ENCODE data around the gene CXCL6.

Gene CXCL6

GRCh38 chr4:73836373-73837279 is at the start of gene CXCL6:
CXCL6 (plus strand) TSS chr4:73836678; CDS start chr4:73836751, 73 bp downstream.
- H3K9me3 Mint-ChIP-seq: peaks cover 3% of the 10 kb centered on the region
- peaks cover 3% of the 10 kb centered on the region for H3K4me1 Mint-ChIP-seq (ENCODE audit: low read depth)
- peaks cover 30% of the 10 kb centered on the region for H3K27me3 Mint-ChIP-seq
- no peak within 1 kb of the TSS for H3K27ac Mint-ChIP-seq
- H3K4me3 Mint-ChIP-seq: peak within 1 kb of the TSS; percentile 25
- H3K36me3 Mint-ChIP-seq (ENCODE audit: low read depth): no peaks in the 10 kb centered on the region

- Mint-ChIP-seq H3K4me3 (no peak overlapping the region), H3K9me3 (peaks cover 5% of the 10 kb centered on the region), H3K4me1 (ENCODE audit: low read depth) (no peaks in the 10 kb centered on the region), H3K27me3 (peaks cover 3% of the 10 kb centered on the region), H3K36me3 (ENCODE audit: low read depth) (no peaks in the 10 kb centered on the region), H3K27ac (no peak overlapping the region)
These were observed 48.1 kb upstream of the CXCL6 start for GRCh38 chr4:73788411-73788810.

GRCh38 chr4:73798842-73799241 is 37.6 kb upstream of the CXCL6 start:
- no peaks in the 10 kb centered on the region for H3K4me1 Mint-ChIP-seq (ENCODE audit: low read depth)
- H3K4me3 Mint-ChIP-seq: no peak overlapping the region
- H3K36me3 Mint-ChIP-seq (ENCODE audit: low read depth): no peaks in the 10 kb centered on the region
- H3K27me3 Mint-ChIP-seq: no peaks in the 10 kb centered on the region
- H3K27ac Mint-ChIP-seq: no peak overlapping the region
- H3K9me3 Mint-ChIP-seq: peaks cover 11% of the 10 kb centered on the region

- Mint-ChIP-seq H3K27me3 (no peaks in the 10 kb centered on the region), H3K4me1 (ENCODE audit: low read depth) (no peaks in the 10 kb centered on the region), H3K9me3 (peaks cover 8% of the 10 kb centered on the region), H3K4me3 (no peak overlapping the region), H3K36me3 (ENCODE audit: low read depth) (no peaks in the 10 kb centered on the region), H3K27ac (no peak overlapping the region)
These were observed 36.3 kb upstream of the CXCL6 start for GRCh38 chr4:73800206-73800605.

GRCh38 chr4:73801692-73802091 is 34.8 kb upstream of the CXCL6 start:
- H3K27me3 Mint-ChIP-seq: no peaks in the 10 kb centered on the region
- H3K4me3 Mint-ChIP-seq: no peak overlapping the region
- no peaks in the 10 kb centered on the region for H3K9me3 Mint-ChIP-seq
- H3K36me3 Mint-ChIP-seq (ENCODE audit: low read depth): no peaks in the 10 kb centered on the region
- no peak overlapping the region for H3K27ac Mint-ChIP-seq
- H3K4me1 Mint-ChIP-seq (ENCODE audit: low read depth): no peaks in the 10 kb centered on the region

DNA sequence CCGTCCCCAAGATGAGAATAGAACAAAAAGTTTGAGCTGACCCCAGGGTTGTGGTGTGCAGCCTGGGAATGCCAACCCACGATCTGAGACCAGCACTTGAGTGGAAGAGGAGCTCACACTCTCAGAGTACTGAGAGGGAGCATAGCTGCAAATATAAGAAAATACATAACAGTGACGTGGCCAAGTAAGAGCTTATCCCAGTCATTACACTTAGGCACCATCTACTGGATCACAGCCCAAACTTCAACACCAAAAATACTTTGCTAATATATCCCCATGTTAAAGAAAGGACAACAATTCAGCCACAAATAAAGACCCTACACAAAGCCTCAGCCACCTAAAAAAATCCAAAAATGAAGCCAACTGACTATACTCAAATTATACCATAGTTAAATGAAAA is 33.3 kb upstream of the CXCL6 start:
- Mint-ChIP-seq H3K36me3 (ENCODE audit: low read depth) (no peaks in the 10 kb centered on the region), H3K27ac (no peak overlapping the region), H3K4me3 (no peak overlapping the region), H3K9me3 (no peaks in the 10 kb centered on the region), H3K27me3 (no peaks in the 10 kb centered on the region), H3K4me1 (ENCODE audit: low read depth) (no peaks in the 10 kb centered on the region)

DNA sequence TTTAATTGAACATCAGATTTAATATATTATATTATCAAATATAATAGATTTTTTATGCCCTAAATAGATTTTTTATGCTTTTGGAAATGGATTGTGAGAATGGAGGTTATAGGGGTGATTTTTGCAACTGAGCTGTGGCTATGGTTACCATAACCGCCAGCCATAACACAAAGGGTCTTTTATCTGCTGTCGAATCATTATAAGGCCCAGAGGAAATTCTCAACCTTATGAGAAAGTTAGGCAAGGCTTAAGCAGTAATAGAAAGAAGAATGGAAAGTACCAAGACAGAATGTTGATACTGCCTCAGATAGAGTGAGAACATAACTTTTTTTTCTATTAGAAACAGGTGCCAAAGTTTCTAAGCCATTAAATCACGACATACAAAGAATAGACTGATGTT is 26.3 kb upstream of the CXCL6 start:
- no peaks in the 10 kb centered on the region for H3K36me3 Mint-ChIP-seq (ENCODE audit: low read depth)
- H3K4me1 Mint-ChIP-seq (ENCODE audit: low read depth): no peaks in the 10 kb centered on the region
- H3K27me3 Mint-ChIP-seq: no peaks in the 10 kb centered on the region
- H3K4me3 Mint-ChIP-seq: no peak overlapping the region
- no peak overlapping the region for H3K27ac Mint-ChIP-seq
- H3K9me3 Mint-ChIP-seq: no peaks in the 10 kb centered on the region

DNA sequence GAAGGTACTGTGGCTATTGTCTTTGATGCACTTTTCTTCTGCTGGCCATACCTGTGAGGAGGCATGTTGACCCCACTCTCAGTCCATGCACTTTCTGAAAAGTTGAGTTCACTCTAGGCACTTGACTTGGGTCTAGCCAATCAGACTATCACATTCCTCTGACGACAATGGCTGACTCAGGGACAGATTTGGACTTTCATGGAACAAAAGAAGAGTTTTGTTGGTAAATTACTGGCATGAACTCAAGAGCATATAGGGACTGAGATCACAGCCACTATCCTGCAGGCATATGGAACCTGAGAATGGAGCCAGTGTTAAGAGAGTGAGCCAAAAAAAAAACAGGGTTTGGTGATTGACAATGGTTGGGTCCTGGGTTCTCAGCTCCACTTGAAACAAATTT is 24.6 kb upstream of the CXCL6 start:
- no peak overlapping the region for H3K27ac Mint-ChIP-seq
- H3K27me3 Mint-ChIP-seq: no peaks in the 10 kb centered on the region
- no peaks in the 10 kb centered on the region for H3K36me3 Mint-ChIP-seq (ENCODE audit: low read depth)
- H3K9me3 Mint-ChIP-seq: peaks cover 4% of the 10 kb centered on the region
- no peak overlapping the region for H3K4me3 Mint-ChIP-seq
- H3K4me1 Mint-ChIP-seq (ENCODE audit: low read depth): no peaks in the 10 kb centered on the region

- Mint-ChIP-seq H3K4me3 (no peak overlapping the region), H3K27ac (peak overlapping the region; percentile 16), H3K27me3 (no peaks in the 10 kb centered on the region), H3K4me1 (ENCODE audit: low read depth) (no peaks in the 10 kb centered on the region), H3K9me3 (peaks cover 8% of the 10 kb centered on the region), H3K36me3 (ENCODE audit: low read depth) (no peaks in the 10 kb centered on the region)
These were observed 21.8 kb upstream of the CXCL6 start for GRCh38 chr4:73814679-73815078.

GRCh38 chr4:73815145-73815544 is 21.3 kb upstream of the CXCL6 start:
- H3K4me1 Mint-ChIP-seq (ENCODE audit: low read depth): no peaks in the 10 kb centered on the region

DNA sequence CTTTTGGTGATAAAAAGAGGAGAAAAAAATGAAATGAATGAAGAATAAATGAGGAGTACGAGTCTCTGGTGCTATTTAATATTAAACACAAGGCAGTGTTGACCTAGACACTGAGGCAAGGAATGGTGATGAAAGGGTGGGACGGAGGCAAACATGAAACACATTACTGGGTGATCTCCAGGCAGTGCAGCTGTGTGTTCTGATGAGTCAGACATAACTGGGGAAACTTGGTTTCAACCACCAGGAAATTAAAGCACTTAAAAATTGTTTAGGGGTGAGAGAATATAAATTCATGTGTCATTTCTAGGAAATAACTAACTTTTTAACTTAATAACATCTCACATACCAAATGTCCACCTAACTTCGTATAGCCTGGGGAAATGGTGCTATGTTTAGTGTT is 19.7 kb upstream of the CXCL6 start:
- Mint-ChIP-seq H3K4me1 (ENCODE audit: low read depth) (no peaks in the 10 kb centered on the region), H3K27me3 (no peaks in the 10 kb centered on the region), H3K27ac (no peak overlapping the region), H3K36me3 (ENCODE audit: low read depth) (no peaks in the 10 kb centered on the region), H3K9me3 (peaks cover 8% of the 10 kb centered on the region), H3K4me3 (no peak overlapping the region)

More at GRCh38 chr4:73815145-73815544, 21.3 kb upstream of the CXCL6 start:
- H3K27me3 Mint-ChIP-seq: no peaks in the 10 kb centered on the region
- H3K9me3 Mint-ChIP-seq: peaks cover 8% of the 10 kb centered on the region
- H3K27ac Mint-ChIP-seq: no peak overlapping the region
- no peak overlapping the region for H3K4me3 Mint-ChIP-seq
- no peaks in the 10 kb centered on the region for H3K36me3 Mint-ChIP-seq (ENCODE audit: low read depth)

DNA sequence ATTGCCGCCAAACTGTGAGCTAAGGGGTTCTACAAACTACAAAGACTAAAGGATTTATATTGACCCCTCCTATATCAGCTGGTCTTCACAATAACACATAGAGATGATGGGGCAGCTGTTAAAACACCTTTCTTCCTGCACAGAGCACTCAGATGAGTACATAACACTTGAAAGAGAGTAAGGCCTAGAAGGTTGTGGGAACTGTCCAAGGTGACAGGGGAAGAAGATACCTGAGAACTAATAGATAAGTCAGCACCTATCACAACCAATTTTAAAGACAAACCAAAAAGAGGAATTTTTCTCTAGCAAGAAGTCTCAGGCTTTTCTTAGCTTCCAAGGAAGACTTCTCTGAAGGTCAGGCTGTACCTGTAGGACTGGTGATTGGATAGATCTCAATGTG is 19.1 kb upstream of the CXCL6 start:
- no peaks in the 10 kb centered on the region for H3K4me1 Mint-ChIP-seq (ENCODE audit: low read depth)
- H3K27ac Mint-ChIP-seq: no peak overlapping the region
- H3K36me3 Mint-ChIP-seq (ENCODE audit: low read depth): no peaks in the 10 kb centered on the region
- H3K9me3 Mint-ChIP-seq: peaks cover 8% of the 10 kb centered on the region
- no peak overlapping the region for H3K4me3 Mint-ChIP-seq
- no peaks in the 10 kb centered on the region for H3K27me3 Mint-ChIP-seq

GRCh38 chr4:73821325-73821724 is 15.2 kb upstream of the CXCL6 start:
- Mint-ChIP-seq H3K4me3 (no peak overlapping the region), H3K27me3 (no peaks in the 10 kb centered on the region), H3K4me1 (ENCODE audit: low read depth) (no peaks in the 10 kb centered on the region), H3K36me3 (ENCODE audit: low read depth) (no peaks in the 10 kb centered on the region), H3K9me3 (peaks cover 8% of the 10 kb centered on the region), H3K27ac (no peak overlapping the region)

GRCh38 chr4:73822389-73822788 is 14.1 kb upstream of the CXCL6 start:
- Mint-ChIP-seq H3K4me1 (ENCODE audit: low read depth) (no peaks in the 10 kb centered on the region), H3K36me3 (ENCODE audit: low read depth) (no peaks in the 10 kb centered on the region), H3K27me3 (no peaks in the 10 kb centered on the region), H3K4me3 (no peak overlapping the region), H3K27ac (no peak overlapping the region), H3K9me3 (no peaks in the 10 kb centered on the region)

GRCh38 chr4:73822812-73823504 is 13.5 kb upstream of the CXCL6 start:
- no peaks in the 10 kb centered on the region for H3K4me1 Mint-ChIP-seq (ENCODE audit: low read depth)
- H3K36me3 Mint-ChIP-seq (ENCODE audit: low read depth): no peaks in the 10 kb centered on the region

More at GRCh38 chr4:73822812-73823504, 13.5 kb upstream of the CXCL6 start:
- no peaks in the 10 kb centered on the region for H3K27me3 Mint-ChIP-seq
- H3K9me3 Mint-ChIP-seq: peaks cover 2% of the 10 kb centered on the region
- H3K27ac Mint-ChIP-seq: no peak overlapping the region
- no peak overlapping the region for H3K4me3 Mint-ChIP-seq
